ENCODE results near the gene ELP5. TPM values are rescaled to one million over a fixed set of nuclear protein-coding genes. Genes with fewer than 3 reads are reported as not detected.

Gene ELP5
- total RNA-seq, 2 donors from 2014 or later, result 34.4 to 77.9 TPM

GRCh38 chr17:7207120-7208001 is 44.7 kb upstream of the ELP5 start:
- DNase-seq, result no peak
- H3K9me3 ChIP-seq, result no peaks in the 10 kb centered on the region
- no peak overlapping the region for H3K4me3 ChIP-seq
- H3K4me1 ChIP-seq, result no peaks in the 10 kb centered on the region
- no peaks in the 10 kb centered on the region for H3K27me3 ChIP-seq
- no peak for TF ChIP-seq CTCF (IDR thresholded peaks at IDR 0.05)
- intact Hi-C loops (cut with DNase I), result no loop called here
- H3K36me3 ChIP-seq, result no peaks in the 10 kb centered on the region
- no peak overlapping the region for H3K27ac ChIP-seq
- no peak overlapping the region for H3K9ac ChIP-seq (ENCODE audit: low read depth in 2 of 2, low read length in 2 of 2)

- no peaks in the 10 kb centered on the region for H3K27me3 ChIP-seq
- DNase-seq, result no peak
These were observed 43.9 kb upstream of the ELP5 start for GRCh38 chr17:7208027-7208571.

GRCh38 chr17:7208754-7209460 is 43.1 kb upstream of the ELP5 start:
- no peaks in the 10 kb centered on the region for H3K36me3 ChIP-seq
- no peak for TF ChIP-seq CTCF (IDR thresholded peaks at IDR 0.05)
- DNase-seq, result no peak
- H3K9ac ChIP-seq (ENCODE audit: low read depth in 2 of 2, low read length in 2 of 2), result no peak overlapping the region
- intact Hi-C loops (cut with DNase I), result no loop called here
- no peak overlapping the region for H3K27ac ChIP-seq
- H3K4me1 ChIP-seq, result no peaks in the 10 kb centered on the region
- no peak overlapping the region for H3K4me3 ChIP-seq
- no peaks in the 10 kb centered on the region for H3K27me3 ChIP-seq
- no peaks in the 10 kb centered on the region for H3K9me3 ChIP-seq

More at GRCh38 chr17:7208027-7208571, 43.9 kb upstream of the ELP5 start:
- TF ChIP-seq CTCF (IDR thresholded peaks at IDR 0.05), result no peak
- Histone ChIP-seq H3K4me1 (no peaks in the 10 kb centered on the region), H3K36me3 (no peaks in the 10 kb centered on the region), H3K9me3 (no peaks in the 10 kb centered on the region), H3K9ac (ENCODE audit: low read depth in 2 of 2, low read length in 2 of 2) (no peak overlapping the region), H3K4me3 (no peak overlapping the region), H3K27ac (no peak overlapping the region)
- intact Hi-C loops (cut with DNase I), result no loop called here

GRCh38 chr17:7211491-7212273 is 40.3 kb upstream of the ELP5 start:
- no peak overlapping the region for H3K4me3 ChIP-seq
- no peak for TF ChIP-seq CTCF (IDR thresholded peaks at IDR 0.05)
- no peaks in the 10 kb centered on the region for H3K27me3 ChIP-seq
- no peak overlapping the region for H3K9ac ChIP-seq (ENCODE audit: low read depth in 2 of 2, low read length in 2 of 2)
- no peaks in the 10 kb centered on the region for H3K4me1 ChIP-seq
- no peaks in the 10 kb centered on the region for H3K9me3 ChIP-seq
- intact Hi-C loops (cut with DNase I), result no loop called here
- no peaks in the 10 kb centered on the region for H3K36me3 ChIP-seq
- DNase-seq, result no peak
- no peak overlapping the region for H3K27ac ChIP-seq

- Histone ChIP-seq H3K27me3 (no peaks in the 10 kb centered on the region), H3K9me3 (no peaks in the 10 kb centered on the region), H3K4me1 (no peaks in the 10 kb centered on the region), H3K27ac (peak overlapping the region; percentile 63), H3K9ac (ENCODE audit: low read depth in 2 of 2, low read length in 2 of 2) (no peak overlapping the region), H3K4me3 (peak overlapping the region; percentile 40), H3K36me3 (no peaks in the 10 kb centered on the region)
- intact Hi-C loops (cut with DNase I), result no loop called here
- TF ChIP-seq CTCF (IDR thresholded peaks at IDR 0.05), result peak; percentile 16
- no peak for DNase-seq
These were observed 38.1 kb upstream of the ELP5 start for GRCh38 chr17:7213895-7214299.
